ENCODE results near the gene G6PD. TPM values are rescaled to one million over a fixed set of nuclear protein-coding genes. Genes with fewer than 3 reads are reported as not detected.
"Not testable (repeated sequence)": the region's sequence is repeated elsewhere in the genome, so short reads cannot be mapped to it uniquely, and the experiment has no call there.

Gene G6PD
- total and polyA plus RNA-seq, 2 of the 8 experiments (the other 6 are each of a cell fraction or from before 2014, with no cell fraction given), result 47.3 to 55.1 TPM

GRCh38 chrX:154540897-154541535 lies 5.6 kb downstream of the G6PD start (continued):
- no peak for TF ChIP-seq ASH2L (IDR thresholded peaks at IDR 0.05; ENCODE audit: low read length)
- TF ChIP-seq SIN3A (conservative IDR thresholded peaks at IDR 0.05 in 1 of 2, IDR thresholded peaks at IDR 0.05 in 1 of 2; ENCODE audit: low read depth in 1 of 2, low read length in 2 of 2), result no peak
- TF ChIP-seq HDAC6 (IDR thresholded peaks at IDR 0.05; ENCODE audit: low read depth, low read length), result no peak
- TF ChIP-seq SIRT6 (IDR thresholded peaks at IDR 0.05; ENCODE audit: low read length), result no peak

- H3K27ac ChIP-seq (ENCODE audit: low read depth, low read length); H3K4ac ChIP-seq (replicated peaks; ENCODE audit: insufficient read length, low read depth, low read length); H3K4me3 ChIP-seq (ENCODE audit: extremely low read depth in 1 of 4, insufficient read depth in 2 of 4, low read depth in 3 of 4, low read length in 4 of 4); H2BK20ac ChIP-seq (ENCODE audit: low read length); H2BK5ac ChIP-seq (ENCODE audit: low read depth, low read length); H2BK120ac ChIP-seq (replicated peaks; ENCODE audit: low read depth, low read length); H3K23ac ChIP-seq (ENCODE audit: insufficient read length); H2AK5ac ChIP-seq (ENCODE audit: low read depth, low read length); H3K79me1 ChIP-seq (ENCODE audit: low read depth, low read length); H3K79me2 ChIP-seq (ENCODE audit: control insufficient read depth in 1 of 2, insufficient read depth in 2 of 2, low read length in 2 of 2); H2AFZ ChIP-seq (ENCODE audit: low read length); H3K4me2 ChIP-seq (ENCODE audit: insufficient read depth in 1 of 2, low read depth in 2 of 2, low read length in 2 of 2); H4K91ac ChIP-seq (replicated peaks; ENCODE audit: insufficient read length, low read length); H4K20me1 ChIP-seq (replicated peaks in 1 of 2; ENCODE audit: control insufficient read depth in 1 of 2, insufficient read depth in 2 of 2, low read length in 2 of 2); H3K18ac ChIP-seq (ENCODE audit: extremely low read depth, low read length); H3K56ac ChIP-seq (replicated peaks; ENCODE audit: insufficient read length, low read depth, low read length); H2BK12ac ChIP-seq (ENCODE audit: low read depth, low read length); H3K23me2 ChIP-seq (ENCODE audit: low read depth, low read length); FAIRE-seq; H4K5ac ChIP-seq (ENCODE audit: insufficient read length, low read depth, low read length); H3K14ac ChIP-seq (ENCODE audit: insufficient read length); DNase-seq (ENCODE audit: low read depth in 1 of 2, low spot score in 2 of 2); H3K9ac ChIP-seq (replicated peaks in 1 of 4; ENCODE audit: extremely low read depth in 1 of 4, low read depth in 3 of 4, low read length in 3 of 4); H3K9me3 ChIP-seq (ENCODE audit: insufficient read depth in 2 of 2, low read depth in 1 of 2, low read length in 1 of 2); H4K8ac ChIP-seq (ENCODE audit: extremely low read depth, insufficient read depth, low read length); H2BK15ac ChIP-seq (ENCODE audit: low read length); H3K4me1 ChIP-seq (replicated peaks in 1 of 4; ENCODE audit: control insufficient read depth in 3 of 4, insufficient read depth in 4 of 4, low read length in 3 of 4); H3K27me3 ChIP-seq (replicated peaks in 1 of 4; ENCODE audit: control insufficient read depth in 3 of 4, extremely low read depth in 1 of 4, insufficient read depth in 3 of 4, low read length in 3 of 4): not testable (repeated sequence)
- 94% methylated on average over 6 of the region's 7 CpGs; no CpG with 5 or more reads in 1 of the 2 experiments for WGBS, 2 experiments (ENCODE audit: extremely low coverage in 1 of 2, insufficient coverage in 1 of 2, insufficient read length in 1 of 2, insufficient replicate concordance in 2 of 2, low coverage in 1 of 2, low lambda C conversion rate in 2 of 2, missing lambda C conversion rate in 1 of 2)
- CTCF ChIA-PET (ENCODE audit: partially characterized antibody), result interaction anchor here (1.0 kb wide), 1 partner anchor 8 kb away, joined by 5 read pairs; no protein-coding TSS in a partner anchor
- POLR2A ChIA-PET (ENCODE audit: partially characterized antibody), result interaction anchor here (0.8 to 1.3 kb wide), 2 partner anchors 13 to 82 kb away, joined by 3 to 4 read pairs; partner anchors contain the start of gene PLXNA3
- H3K36me3 ChIP-seq (ENCODE audit: control insufficient read depth in 2 of 4, insufficient read depth in 4 of 4, low read length in 3 of 4), result peaks cover 0 to 12% (median 6%) of the 10 kb centered on the region in 4 experiments; a peak in 5 of 8 replicates
Measured at GRCh38 chrX:154540365-154540764, 6.3 kb downstream of the G6PD start.

Data from H1 (cell line).